Measurements from ENCODE around the gene FMN1. TPM values are rescaled to one million over a fixed set of nuclear protein-coding genes. Genes with fewer than 3 reads are reported as not detected.

FMN1 gene
- total and polyA plus RNA-seq, 2 experiments from 2014 or later = 0.53 to 1.8 TPM

- Histone ChIP-seq H3K36me3 (no peaks in the 10 kb centered on the region), H3K4me3 (no peak overlapping the region), H3K27me3 (no peaks in the 10 kb centered on the region), H3K27ac (no peak overlapping the region), H3K4me1 (ENCODE audit: low read depth) (no peaks in the 10 kb centered on the region), H3K9me3 (ENCODE audit: low read depth) (no peaks in the 10 kb centered on the region)
- peak in 1 of 2 donors; percentile 65 for DNase-seq (ENCODE audit: low read depth in 1 of 2, low spot score in 1 of 2)
- no peak for TF ChIP-seq CTCF (IDR thresholded peaks at IDR 0.05; ENCODE audit: low read depth, low read length)
These were observed 337.8 kb downstream of the FMN1 start for GRCh38 chr15:32856753-32857152.

GRCh38 chr15:32855942-32856341, 338.6 kb downstream of the FMN1 start:
- H3K9me3 ChIP-seq (ENCODE audit: low read depth) = no peaks in the 10 kb centered on the region
- H3K27me3 ChIP-seq = no peaks in the 10 kb centered on the region
- H3K27ac ChIP-seq = no peak overlapping the region
- H3K4me1 ChIP-seq (ENCODE audit: low read depth) = no peaks in the 10 kb centered on the region
- no peaks in the 10 kb centered on the region for H3K36me3 ChIP-seq
- TF ChIP-seq CTCF (IDR thresholded peaks at IDR 0.05; ENCODE audit: low read depth, low read length) = no peak
- DNase-seq (ENCODE audit: low read depth in 1 of 2, low spot score in 1 of 2) = peak in 1 of 2 donors; percentile 98
- H3K4me3 ChIP-seq = no peak overlapping the region

- H3K4me1 ChIP-seq (ENCODE audit: low read depth) = no peaks in the 10 kb centered on the region
- no peak overlapping the region for H3K27ac ChIP-seq
- H3K4me3 ChIP-seq = no peak overlapping the region
- no peaks in the 10 kb centered on the region for H3K9me3 ChIP-seq (ENCODE audit: low read depth)
- no peak for DNase-seq (ENCODE audit: low read depth in 1 of 2, low spot score in 1 of 2)
- H3K36me3 ChIP-seq = no peaks in the 10 kb centered on the region
- no peak for TF ChIP-seq CTCF (IDR thresholded peaks at IDR 0.05; ENCODE audit: low read depth, low read length)
- no peaks in the 10 kb centered on the region for H3K27me3 ChIP-seq
These were observed 340.9 kb downstream of the FMN1 start for GRCh38 chr15:32853592-32853991.

GRCh38 chr15:32852771-32853170, 341.7 kb downstream of the FMN1 start:
- Histone ChIP-seq H3K36me3 (no peaks in the 10 kb centered on the region), H3K27me3 (no peaks in the 10 kb centered on the region), H3K27ac (no peak overlapping the region), H3K4me3 (no peak overlapping the region), H3K9me3 (ENCODE audit: low read depth) (no peaks in the 10 kb centered on the region), H3K4me1 (ENCODE audit: low read depth) (no peaks in the 10 kb centered on the region)
- no peak for DNase-seq (ENCODE audit: low read depth in 1 of 2, low spot score in 1 of 2)
- no peak for TF ChIP-seq CTCF (IDR thresholded peaks at IDR 0.05; ENCODE audit: low read depth, low read length)

- no peak for DNase-seq (ENCODE audit: low read depth in 1 of 2, low spot score in 1 of 2)
- Histone ChIP-seq H3K9me3 (ENCODE audit: low read depth) (no peaks in the 10 kb centered on the region), H3K36me3 (no peaks in the 10 kb centered on the region), H3K27me3 (no peaks in the 10 kb centered on the region), H3K4me1 (ENCODE audit: low read depth) (no peaks in the 10 kb centered on the region), H3K4me3 (no peak overlapping the region), H3K27ac (no peak overlapping the region)
- TF ChIP-seq CTCF (IDR thresholded peaks at IDR 0.05; ENCODE audit: low read depth, low read length) = no peak
These were observed 342.5 kb downstream of the FMN1 start for GRCh38 chr15:32852017-32852416.

GRCh38 chr15:32851572-32851971, 342.9 kb downstream of the FMN1 start:
- H3K27ac ChIP-seq = no peak overlapping the region
- TF ChIP-seq CTCF (IDR thresholded peaks at IDR 0.05; ENCODE audit: low read depth, low read length) = no peak
- DNase-seq (ENCODE audit: low read depth in 1 of 2, low spot score in 1 of 2) = peak in 1 of 2 donors; percentile 93
- H3K4me3 ChIP-seq = no peak overlapping the region
- H3K9me3 ChIP-seq (ENCODE audit: low read depth) = no peaks in the 10 kb centered on the region
- H3K27me3 ChIP-seq = no peaks in the 10 kb centered on the region
- H3K4me1 ChIP-seq (ENCODE audit: low read depth) = no peaks in the 10 kb centered on the region
- no peaks in the 10 kb centered on the region for H3K36me3 ChIP-seq

Measured in cardiac muscle cell (in vitro differentiated cells and primary cell).